GM23248 (cell line): ENCODE data around the gene ERN1. TPM values are rescaled to one million over a fixed set of nuclear protein-coding genes. Genes with fewer than 3 reads are reported as not detected.

Experiments used
- DNase-seq: peaks from one replicate; pipeline ENCODE4 v3.0.0-alpha.2; 2015
- H2AFZ ChIP-seq: fragments of 200-600 bp; sonication (generic); 2 replicates; pipeline ENCODE4 v1.6.1; 2016; ENCODE audit warnings: antibody characterized with exemption
- H3F3A ChIP-seq: fragments of 200-600 bp; sonication (generic); 2 replicates; pipeline ENCODE4 v1.6.1; 2016; ENCODE audit warnings: mild to moderate bottlenecking, antibody characterized with exemption, mixed run types; ENCODE audit not compliant: insufficient read depth
- H3K27ac ChIP-seq: fragments of 200-600 bp; sonication (generic); 2 replicates; pipeline ENCODE4 v1.5.1; 2016; ENCODE audit warnings: mild to moderate bottlenecking
- H3K27me3 ChIP-seq: fragments of 200-600 bp; sonication (generic); replicated peaks from 2 replicates; pipeline ENCODE4 v1.6.1; 2016; ENCODE audit warnings: mild to moderate bottlenecking; ENCODE audit not compliant: insufficient read depth
- H3K36me3 ChIP-seq: fragments of 200-600 bp; sonication (generic); 2 replicates; pipeline ENCODE4 v1.6.1; 2016; ENCODE audit warnings: low read depth, mild to moderate bottlenecking
- H3K4me1 ChIP-seq: fragments of 200-600 bp; sonication (generic); 2 replicates; pipeline ENCODE4 v1.6.1; 2016; ENCODE audit warnings: mild to moderate bottlenecking; ENCODE audit not compliant: insufficient read depth
- H3K4me2 ChIP-seq: fragments of 200-600 bp; sonication (generic); one replicate; pipeline ENCODE4 v1.6.1; 2016; ENCODE audit warnings: mild to moderate bottlenecking; ENCODE audit not compliant: unreplicated experiment
- H3K4me3 ChIP-seq: fragments of 200-600 bp; sonication (generic); 2 replicates; pipeline ENCODE4 v1.5.1; 2016; ENCODE audit warnings: mild to moderate bottlenecking
- H3K79me2 ChIP-seq: fragments of 200-600 bp; sonication (generic); 2 replicates; pipeline ENCODE4 v1.6.1; 2016; ENCODE audit warnings: mild to moderate bottlenecking; ENCODE audit not compliant: insufficient read depth
- H3K9ac ChIP-seq: fragments of 200-600 bp; sonication (generic); 2 replicates; pipeline ENCODE4 v1.6.1; 2016; ENCODE audit warnings: mild to moderate bottlenecking
- H3K9me2 ChIP-seq: fragments of 200-600 bp; sonication (generic); 2 replicates; pipeline ENCODE4 v1.6.1; 2016; ENCODE audit warnings: mixed run types, mild to moderate bottlenecking, moderate library complexity; ENCODE audit not compliant: insufficient read depth
- H3K9me3 ChIP-seq: fragments of 200-600 bp; sonication (generic); one replicate; pipeline ENCODE4 v1.6.1; 2017; ENCODE audit warnings: low read depth
- H4K20me1 ChIP-seq: fragments of 200-600 bp; sonication (generic); 2 replicates; pipeline ENCODE4 v1.6.0; 2016; ENCODE audit not compliant: insufficient read depth
- EZH2 ChIP-seq: fragments of 200-600 bp; sonication (generic); IDR thresholded peaks from 2 replicates; pipeline ENCODE4 v1.6.1; 2018; ENCODE audit warnings: antibody characterized with exemption, mild to moderate bottlenecking; ENCODE audit not compliant: insufficient read depth, poor library complexity, severe bottlenecking
- EZH2phosphoT487 ChIP-seq: fragments of 200-600 bp; sonication (generic); IDR thresholded peaks from 2 replicates; pipeline ENCODE4 v1.6.1; 2018; ENCODE audit warnings: antibody characterized with exemption, moderate library complexity, mild to moderate bottlenecking, low read depth; ENCODE audit not compliant: insufficient read depth
- WGBS, 2 experiments: methylation state at CpG; one replicate each; pipeline ENCODE4 v1.1.6; 2015 to 2017; ENCODE audit warnings: low lambda C conversion rate in 2 of 2, low coverage in 1 of 2; ENCODE audit errors: missing lambda C conversion rate in 2 of 2; 5-methylcytosine and 5-hydroxymethylcytosine counted together
- in situ Hi-C: fragments of 300-500 bp; cut with MboI; formaldehyde crosslinking; loops from 2 replicates; pipeline ENCODE4 v1.15.0; 2020
- polyA plus RNA-seq: library from polyadenylated mRNA; unstranded; fragments of >200 nt; fragmentation: Nextera tagmentation; extraction: Ambion mirVana; gene quantifications from 2 replicates; pipeline ENCODE4 v1.2.1, GENCODE V29; 2016
- total RNA-seq: library from RNA; depleted of rRNA; stranded (reverse); fragments of >200 nt; shearing (Covaris generic); gene quantifications from 2 replicates; pipeline ENCODE4 v1.2.3, GENCODE V29; 2014

The ERN1 gene
- total and polyA plus RNA-seq, 2 experiments from 2014 or later: 5.8 to 9.9 TPM

- Histone ChIP-seq H3K9me2 (no peaks in the 10 kb centered on the region), H3K27me3 (peaks cover 35% of the 10 kb centered on the region), H3F3A (no peaks in the 10 kb centered on the region), H4K20me1 (no peaks in the 10 kb centered on the region), H3K9me3 (no peaks in the 10 kb centered on the region), H3K79me2 (no peaks in the 10 kb centered on the region), H3K4me2 (peak overlapping the region; percentile 79), H2AFZ (peak overlapping the region; percentile 74), H3K4me3 (peak overlapping the region; percentile 70), H3K4me1 (no peaks in the 10 kb centered on the region), H3K36me3 (no peaks in the 10 kb centered on the region), H3K27ac (no peak overlapping the region), H3K9ac (no peak overlapping the region)
- in situ Hi-C loops: no loop called here
- DNase-seq: peak; percentile 20
- TF ChIP-seq EZH2phosphoT487 (no peak), EZH2 (no peak)
- WGBS, 2 experiments: 16% methylated on average over 19 of the region's 19 CpGs
These were observed 132.4 kb downstream of the ERN1 start for GRCh38 chr17:63997341-63998048.

GRCh38 chr17:63996430-63997182 lies 133.3 kb downstream of the ERN1 start:
- H3K9me3 ChIP-seq: no peaks in the 10 kb centered on the region
- no peaks in the 10 kb centered on the region for H3K9me2 ChIP-seq
- H3K4me1 ChIP-seq: no peaks in the 10 kb centered on the region
- H3K79me2 ChIP-seq: no peaks in the 10 kb centered on the region
- no peak overlapping the region for H3K9ac ChIP-seq
- 85 to 93% methylated on average over 11 of the region's 11 CpGs for WGBS, 2 experiments
- no peak overlapping the region for H2AFZ ChIP-seq
- H3F3A ChIP-seq: no peaks in the 10 kb centered on the region
- no peaks in the 10 kb centered on the region for H4K20me1 ChIP-seq
- no peak overlapping the region for H3K4me2 ChIP-seq
- peaks cover 43% of the 10 kb centered on the region for H3K27me3 ChIP-seq
- no peaks in the 10 kb centered on the region for H3K36me3 ChIP-seq
- no peak overlapping the region for H3K27ac ChIP-seq
- no peak for DNase-seq
- in situ Hi-C loops: no loop called here
- no peak overlapping the region for H3K4me3 ChIP-seq
- TF ChIP-seq EZH2 (no peak), EZH2phosphoT487 (no peak)

- H3K4me3 ChIP-seq: no peak overlapping the region
- in situ Hi-C loops: no loop called here
- no peak for DNase-seq
- H3K4me1 ChIP-seq: no peaks in the 10 kb centered on the region
- no peak overlapping the region for H3K27ac ChIP-seq
- no peak overlapping the region for H3K9ac ChIP-seq
- no peaks in the 10 kb centered on the region for H3F3A ChIP-seq
- H2AFZ ChIP-seq: no peak overlapping the region
- H3K27me3 ChIP-seq: peaks cover 48% of the 10 kb centered on the region
- no peak for TF ChIP-seq EZH2
- no peak for TF ChIP-seq EZH2phosphoT487
- H4K20me1 ChIP-seq: no peaks in the 10 kb centered on the region
- 61 to 67% methylated on average over 5 of the region's 5 CpGs for WGBS, 2 experiments
- no peaks in the 10 kb centered on the region for H3K36me3 ChIP-seq
- no peak overlapping the region for H3K4me2 ChIP-seq
- no peaks in the 10 kb centered on the region for H3K9me3 ChIP-seq
- H3K79me2 ChIP-seq: no peaks in the 10 kb centered on the region
- no peaks in the 10 kb centered on the region for H3K9me2 ChIP-seq
These were observed 134.3 kb downstream of the ERN1 start for GRCh38 chr17:63995626-63996025.

- H3F3A ChIP-seq: no peaks in the 10 kb centered on the region
- H3K9ac ChIP-seq: no peak overlapping the region
- no peaks in the 10 kb centered on the region for H3K4me1 ChIP-seq
- H3K27ac ChIP-seq: no peak overlapping the region
- H3K27me3 ChIP-seq: peaks cover 48% of the 10 kb centered on the region
- in situ Hi-C loops: no loop called here
- no peak overlapping the region for H2AFZ ChIP-seq
- H3K4me3 ChIP-seq: no peak overlapping the region
- no peak for DNase-seq
- no peaks in the 10 kb centered on the region for H3K9me3 ChIP-seq
- H3K36me3 ChIP-seq: no peaks in the 10 kb centered on the region
- no peak overlapping the region for H3K4me2 ChIP-seq
- no peak for TF ChIP-seq EZH2phosphoT487
- no peak for TF ChIP-seq EZH2
- no peaks in the 10 kb centered on the region for H4K20me1 ChIP-seq
- no peaks in the 10 kb centered on the region for H3K79me2 ChIP-seq
- no peaks in the 10 kb centered on the region for H3K9me2 ChIP-seq
- 74 to 77% methylated on average over 3 of the region's 3 CpGs for WGBS, 2 experiments
These were observed 136.5 kb downstream of the ERN1 start for GRCh38 chr17:63993368-63993985.
